HepG2 (cell line): Measurements from ENCODE around the gene MAP3K14. TPM values are rescaled to one million over a fixed set of nuclear protein-coding genes. Genes with fewer than 3 reads are reported as not detected.

Source experiments
- ATAC-seq: fragments of 200-7000 bp; cut with Tn5 transposase; 3 replicates; pipeline ENCODE4 v1.9.1; 2020; ENCODE audit warnings: mild to moderate bottlenecking, moderate library complexity
- BruUV-seq: library from RNA; stranded (reverse); fragments of 400-500 nt; replicated peaks from 2 replicates; lab custom pipeline; 2021; lab: Mats Ljungman, UMichigan
- CTCF ChIA-PET: fragments of 300-600 bp; formaldehyde crosslinking; extraction: SDS; loops from one replicate; lab custom pipeline; 2021; ENCODE audit warnings: low total read pairs, inconsistent platforms, low intra/inter-chr PET ratio; lab: Yijun Ruan, JAX
- POLR2A ChIA-PET: fragments of 350-600 bp; sonication (Branson Sonifier 250); formaldehyde crosslinking; loops from one replicate; lab custom pipeline; 2020; ENCODE audit warnings: antibody characterized with exemption, inconsistent platforms; lab: Yijun Ruan, JAX
- DNase-seq: peaks from one replicate; pipeline ENCODE4 v3.0.0-alpha.2; 2015; ENCODE audit warnings: low spot score
- FAIRE-seq: peaks from 3 replicates; lab custom pipeline; 2011; peaks lifted over from hg19 to GRCh38; lab: Jason Lieb, UNC
- H2AFZ ChIP-seq: one replicate; pipeline ENCODE4 v1.6.1; 2011; ENCODE audit warnings: low read length, inconsistent platforms
- H3K27ac ChIP-seq: fragments of 300-600 bp; 3 replicates; pipeline ENCODE4 v1.8.0; 2011; ENCODE audit warnings: mixed run types, mild to moderate bottlenecking, mixed read lengths, low read length, inconsistent platforms; ENCODE audit not compliant: insufficient read depth; ENCODE audit errors: extremely low read length
- H3K27me3 ChIP-seq, 2 experiments: fragments of 200-600 bp in 1 of 2; 2 replicates in 1 of 2; 3 replicates in 1 of 2; pipeline versions ENCODE4 v1.6.0 to v1.8.0; 2011; ENCODE audit warnings: low read length in 2 of 2, mild to moderate bottlenecking in 2 of 2, moderate library complexity in 2 of 2, inconsistent platforms in 1 of 2; ENCODE audit not compliant: insufficient read depth in 2 of 2, control insufficient read depth in 1 of 2
- H3K36me3 ChIP-seq, 2 experiments: fragments of 200-600 bp in 1 of 2; replicated peaks in 1 of 2; 2 replicates in 1 of 2; 3 replicates in 1 of 2; pipeline versions ENCODE4 v1.5.1 to v1.8.0; 2011; ENCODE audit warnings: low read length in 2 of 2, inconsistent platforms in 1 of 2; ENCODE audit not compliant: insufficient read depth in 2 of 2, control insufficient read depth in 1 of 2
- H3K4me1 ChIP-seq: 2 replicates; pipeline ENCODE4 v1.5.1; 2012; ENCODE audit warnings: low read length, inconsistent platforms; ENCODE audit not compliant: insufficient read depth
- H3K4me2 ChIP-seq: 2 replicates; pipeline ENCODE4 v1.6.0; 2011; ENCODE audit warnings: low read depth, low read length, inconsistent platforms
- H3K4me3 ChIP-seq, 3 experiments: fragments of 200-600 bp in 1 of 3; sonication (generic), shearing (Covaris generic) in 1 of 3; replicated peaks in 1 of 3; 2 replicates each; pipeline ENCODE4 v1.5.1; 2011 to 2016; ENCODE audit warnings: low read length in 3 of 3, inconsistent platforms in 2 of 3, low read depth in 2 of 3, mild to moderate bottlenecking in 2 of 3, control low read depth in 1 of 3, mixed read lengths in 1 of 3; ENCODE audit not compliant: insufficient read depth in 1 of 3
- H3K79me2 ChIP-seq: one replicate; pipeline ENCODE4 v1.6.1; 2011; ENCODE audit warnings: low read length, inconsistent platforms; ENCODE audit not compliant: insufficient read depth
- H3K9ac ChIP-seq: 2 replicates; pipeline ENCODE4 v1.6.0; 2011; ENCODE audit warnings: mild to moderate bottlenecking, low read depth, low read length, inconsistent platforms; ENCODE audit not compliant: insufficient read depth
- H3K9me3 ChIP-seq: 2 replicates; pipeline ENCODE4 v1.5.1; 2012; ENCODE audit warnings: mild to moderate bottlenecking, low read length
- H4K20me1 ChIP-seq: 2 replicates; pipeline ENCODE4 v1.6.0; 2011; ENCODE audit warnings: inconsistent platforms, mild to moderate bottlenecking, low read length, moderate library complexity; ENCODE audit not compliant: insufficient read depth
- ETV6 ChIP-seq: sonication (generic); formaldehyde crosslinking; conservative IDR thresholded peaks from 2 replicates; pipeline ENCODE4 v1.4.0; 2020; ENCODE audit warnings: missing genetic modification reagents
- HDAC6 ChIP-seq: fragments of 200-600 bp; sonication (generic); IDR thresholded peaks from 2 replicates; pipeline ENCODE4 v1.7.0; 2017; ENCODE audit warnings: mild to moderate bottlenecking, antibody characterized with exemption, low read length, low read depth
- HNF4A ChIP-seq: sonication (generic); formaldehyde crosslinking; IDR thresholded peaks from 2 replicates; pipeline ENCODE4 v1.4.0; 2020; ENCODE audit warnings: missing genetic modification reagents
- HOXD1 ChIP-seq: sonication (generic); formaldehyde crosslinking; IDR thresholded peaks from 2 replicates; pipeline ENCODE4 v1.5.0; 2020; ENCODE audit warnings: missing genetic modification reagents
- KDM1A ChIP-seq: IDR thresholded peaks from 2 replicates; pipeline ENCODE4 v1.6.1; 2016; ENCODE audit warnings: missing compliant biosample characterization
- KLF15 ChIP-seq: sonication (generic); formaldehyde crosslinking; IDR thresholded peaks from 2 replicates; pipeline ENCODE4 v1.8.1; 2023; ENCODE audit warnings: borderline replicate concordance, mild to moderate bottlenecking, inconsistent platforms, missing genetic modification reagents, mixed read lengths
- MTF1 ChIP-seq: sonication (generic); formaldehyde crosslinking; IDR thresholded peaks from 2 replicates; pipeline ENCODE4 v1.5.0; 2020; ENCODE audit warnings: missing genetic modification reagents
- TCF7L2 ChIP-seq: IDR thresholded peaks from 2 replicates; pipeline ENCODE4 v1.6.1; 2011; ENCODE audit warnings: mild to moderate bottlenecking, low read depth, low read length, moderate library complexity
- ZNF484 ChIP-seq: sonication (generic); formaldehyde crosslinking; IDR thresholded peaks from 2 replicates; pipeline ENCODE4 v1.5.1; 2020; ENCODE audit warnings: mild to moderate bottlenecking, low read depth, missing genetic modification reagents, borderline replicate concordance
- ZSCAN30 ChIP-seq: sonication (generic); formaldehyde crosslinking; IDR thresholded peaks from 2 replicates; pipeline ENCODE4 v1.5.0; 2020; ENCODE audit warnings: mild to moderate bottlenecking, missing genetic modification reagents
- WGBS: methylation state at CpG from one replicate; pipeline ENCODE4 v1.1.6; 2017; ENCODE audit warnings: low lambda C conversion rate; 5-methylcytosine and 5-hydroxymethylcytosine counted together
- in situ Hi-C: cut with HindIII; loops from 2 replicates; pipeline ENCODE4 v1.10.0; 2017; ENCODE audit warnings: low pct_unique_long_range_greater_than_20kb; ENCODE audit not compliant: extremely low pct_ligation_motif_present
- intact Hi-C: fragments of 100-400 bp; cut with micrococcal nuclease; formaldehyde crosslinking; loops from one replicate; pipeline ENCODE4 v1.10.0; 2022; ENCODE audit not compliant: unreplicated experiment
- polyA plus RNA-seq, 8 experiments: library from polyadenylated mRNA; depleted of rRNA in 3 of 8; stranded (reverse) in 7 of 8; unstranded in 1 of 8; fragments of >200 nt; fragmentation: Illumina TruSeq in 4 of 8; extraction: Trizol in 4 of 8; gene quantifications; 2 replicates each; pipeline versions ENCODE4 v1.2.1 to v1.2.3, GENCODE V29; 2011 to 2016; ENCODE audit warnings: low read depth in 4 of 8, missing spikeins in 1 of 8, mixed read lengths in 1 of 8; ENCODE audit not compliant: insufficient read depth in 1 of 8
- total RNA-seq, 5 experiments: library from RNA; depleted of rRNA; stranded (reverse); fragments of >200 nt; fragmentation: Illumina TruSeq; extraction: Trizol; gene quantifications; 2 replicates each; pipeline ENCODE4 v1.2.3, GENCODE V29; 2016; ENCODE audit warnings: low read depth in 1 of 5
- TF ChIP-seq, protein P1 (sequence below): sonication (generic); formaldehyde crosslinking; IDR thresholded peaks from 2 replicates; pipeline ENCODE4 v1.5.0; 2020; ENCODE audit warnings: missing genetic modification reagents
- TF ChIP-seq, protein P2 (sequence below): sonication (generic); formaldehyde crosslinking; conservative IDR thresholded peaks from 2 replicates; pipeline ENCODE4 v1.4.0; 2020; ENCODE audit warnings: missing genetic modification reagents
- TF ChIP-seq, protein P3 (sequence below): IDR thresholded peaks from 2 replicates; pipeline ENCODE4 v1.6.1; 2016; ENCODE audit warnings: control low read depth
- TF ChIP-seq, protein P4 (sequence below): sonication (generic); formaldehyde crosslinking; IDR thresholded peaks from 2 replicates; pipeline ENCODE4 v1.9.0; 2021; ENCODE audit warnings: mild to moderate bottlenecking, missing genetic modification reagents

The MAP3K14 gene
- total and polyA plus RNA-seq, 2 of the 13 experiments (the other 11 are each of a cell fraction or from before 2014, with no cell fraction given) = 2.6 TPM

DNA sequence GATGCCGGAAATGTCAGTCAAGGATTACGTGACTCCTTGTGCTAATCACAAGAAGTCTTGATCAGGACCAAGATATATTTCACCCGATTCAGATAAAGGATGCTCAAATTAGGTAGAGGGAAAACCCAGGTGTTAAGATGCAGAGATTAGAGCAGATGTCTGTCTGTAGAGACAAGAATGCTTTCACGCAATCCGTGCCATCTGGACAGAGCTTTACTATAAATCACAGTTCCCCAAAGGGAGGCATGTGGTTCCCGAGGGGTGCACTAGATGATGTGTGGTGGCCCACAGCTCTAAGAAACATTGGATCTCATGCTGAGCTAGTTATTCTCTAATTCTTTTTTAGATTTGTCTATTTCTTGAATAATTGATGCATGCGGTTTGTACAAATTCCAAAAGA lies 9.8 kb upstream of the MAP3K14 start (continued):
- TF ChIP-seq, protein P1, sequence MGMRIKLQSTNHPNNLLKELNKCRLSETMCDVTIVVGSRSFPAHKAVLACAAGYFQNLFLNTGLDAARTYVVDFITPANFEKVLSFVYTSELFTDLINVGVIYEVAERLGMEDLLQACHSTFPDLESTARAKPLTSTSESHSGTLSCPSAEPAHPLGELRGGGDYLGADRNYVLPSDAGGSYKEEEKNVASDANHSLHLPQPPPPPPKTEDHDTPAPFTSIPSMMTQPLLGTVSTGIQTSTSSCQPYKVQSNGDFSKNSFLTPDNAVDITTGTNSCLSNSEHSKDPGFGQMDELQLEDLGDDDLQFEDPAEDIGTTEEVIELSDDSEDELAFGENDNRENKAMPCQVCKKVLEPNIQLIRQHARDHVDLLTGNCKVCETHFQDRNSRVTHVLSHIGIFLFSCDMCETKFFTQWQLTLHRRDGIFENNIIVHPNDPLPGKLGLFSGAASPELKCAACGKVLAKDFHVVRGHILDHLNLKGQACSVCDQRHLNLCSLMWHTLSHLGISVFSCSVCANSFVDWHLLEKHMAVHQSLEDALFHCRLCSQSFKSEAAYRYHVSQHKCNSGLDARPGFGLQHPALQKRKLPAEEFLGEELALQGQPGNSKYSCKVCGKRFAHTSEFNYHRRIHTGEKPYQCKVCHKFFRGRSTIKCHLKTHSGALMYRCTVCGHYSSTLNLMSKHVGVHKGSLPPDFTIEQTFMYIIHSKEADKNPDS = no peak
- TF ChIP-seq KDM1A (CRISPR knock-in tag) = no peak

DNA sequence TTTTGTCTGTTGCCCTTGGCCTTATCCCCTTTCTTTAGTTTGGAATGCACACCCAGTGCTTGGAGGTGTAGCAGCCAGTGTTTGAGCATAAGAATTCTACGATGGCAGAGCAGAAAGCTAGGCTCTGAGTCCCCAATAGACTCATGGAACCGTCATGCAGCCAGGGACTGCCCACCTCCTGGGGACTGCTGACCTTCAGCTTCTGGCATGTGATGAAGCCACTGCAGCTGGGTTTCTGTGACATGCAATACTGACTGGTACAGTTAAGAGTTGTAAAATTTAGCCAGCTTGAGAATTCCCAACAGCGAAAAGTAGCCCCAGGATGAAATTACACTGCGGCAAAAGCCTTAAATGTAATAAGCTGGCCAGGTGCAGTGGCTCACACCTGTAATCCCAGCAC lies 9.0 kb upstream of the MAP3K14 start:
- Histone ChIP-seq H3K36me3 (no peaks in the 10 kb centered on the region; a peak in 1 of 5 replicates), H3K4me1 (peaks cover 7% of the 10 kb centered on the region; the same call in 1 of the 2 replicates), H3K27ac (no peak overlapping the region), H3K4me3 (no peak overlapping the region), H3K9me3 (no peaks in the 10 kb centered on the region), H4K20me1 (no peaks in the 10 kb centered on the region), H3K9ac (no peak overlapping the region), H3K4me2 (no peak overlapping the region), H2AFZ (no peak overlapping the region), H3K27me3 (peaks cover 7 to 28% of the 10 kb centered on the region in 2 experiments; a peak in 3 of 5 replicates), H3K79me2 (no peaks in the 10 kb centered on the region)
- no TSS peak for BruUV-seq
- DNase-seq = no peak
- ChIA-PET CTCF (no interaction called here), POLR2A (interaction anchor here (1.4 kb wide), 1 partner anchor 9 kb away, joined by 5 read pairs; the partner anchor contains the start of gene MAP3K14)
- intact Hi-C loops (no loop called here), in situ Hi-C loops (no loop called here)
- ATAC-seq = peak; percentile 52; the same call in 2 of the 3 replicates
- 53% methylated on average over 4 of the region's 4 CpGs for WGBS
- no peak for FAIRE-seq
- TF ChIP-seq, protein P2, sequence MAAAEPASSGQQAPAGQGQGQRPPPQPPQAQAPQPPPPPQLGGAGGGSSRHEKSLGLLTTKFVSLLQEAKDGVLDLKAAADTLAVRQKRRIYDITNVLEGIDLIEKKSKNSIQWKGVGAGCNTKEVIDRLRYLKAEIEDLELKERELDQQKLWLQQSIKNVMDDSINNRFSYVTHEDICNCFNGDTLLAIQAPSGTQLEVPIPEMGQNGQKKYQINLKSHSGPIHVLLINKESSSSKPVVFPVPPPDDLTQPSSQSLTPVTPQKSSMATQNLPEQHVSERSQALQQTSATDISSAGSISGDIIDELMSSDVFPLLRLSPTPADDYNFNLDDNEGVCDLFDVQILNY (CRISPR knock-in tag) = no peak
- TF ChIP-seq ETV6 (CRISPR knock-in tag) = no peak
- no peak for TF ChIP-seq ZSCAN30
- no peak for TF ChIP-seq HNF4A (CRISPR knock-in tag)
- no peak for TF ChIP-seq ZNF484
- no peak for TF ChIP-seq MTF1 (CRISPR knock-in tag)
- TF ChIP-seq TCF7L2 = no peak
- TF ChIP-seq, protein P3, sequence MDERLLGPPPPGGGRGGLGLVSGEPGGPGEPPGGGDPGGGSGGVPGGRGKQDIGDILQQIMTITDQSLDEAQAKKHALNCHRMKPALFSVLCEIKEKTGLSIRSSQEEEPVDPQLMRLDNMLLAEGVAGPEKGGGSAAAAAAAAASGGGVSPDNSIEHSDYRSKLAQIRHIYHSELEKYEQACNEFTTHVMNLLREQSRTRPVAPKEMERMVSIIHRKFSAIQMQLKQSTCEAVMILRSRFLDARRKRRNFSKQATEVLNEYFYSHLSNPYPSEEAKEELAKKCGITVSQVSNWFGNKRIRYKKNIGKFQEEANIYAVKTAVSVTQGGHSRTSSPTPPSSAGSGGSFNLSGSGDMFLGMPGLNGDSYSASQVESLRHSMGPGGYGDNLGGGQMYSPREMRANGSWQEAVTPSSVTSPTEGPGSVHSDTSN (CRISPR knock-in tag) = no peak
- no peak for TF ChIP-seq KLF15 (CRISPR knock-in tag)
- TF ChIP-seq HDAC6 = no peak
- no peak for TF ChIP-seq HOXD1 (CRISPR knock-in tag)
- TF ChIP-seq, protein P4, sequence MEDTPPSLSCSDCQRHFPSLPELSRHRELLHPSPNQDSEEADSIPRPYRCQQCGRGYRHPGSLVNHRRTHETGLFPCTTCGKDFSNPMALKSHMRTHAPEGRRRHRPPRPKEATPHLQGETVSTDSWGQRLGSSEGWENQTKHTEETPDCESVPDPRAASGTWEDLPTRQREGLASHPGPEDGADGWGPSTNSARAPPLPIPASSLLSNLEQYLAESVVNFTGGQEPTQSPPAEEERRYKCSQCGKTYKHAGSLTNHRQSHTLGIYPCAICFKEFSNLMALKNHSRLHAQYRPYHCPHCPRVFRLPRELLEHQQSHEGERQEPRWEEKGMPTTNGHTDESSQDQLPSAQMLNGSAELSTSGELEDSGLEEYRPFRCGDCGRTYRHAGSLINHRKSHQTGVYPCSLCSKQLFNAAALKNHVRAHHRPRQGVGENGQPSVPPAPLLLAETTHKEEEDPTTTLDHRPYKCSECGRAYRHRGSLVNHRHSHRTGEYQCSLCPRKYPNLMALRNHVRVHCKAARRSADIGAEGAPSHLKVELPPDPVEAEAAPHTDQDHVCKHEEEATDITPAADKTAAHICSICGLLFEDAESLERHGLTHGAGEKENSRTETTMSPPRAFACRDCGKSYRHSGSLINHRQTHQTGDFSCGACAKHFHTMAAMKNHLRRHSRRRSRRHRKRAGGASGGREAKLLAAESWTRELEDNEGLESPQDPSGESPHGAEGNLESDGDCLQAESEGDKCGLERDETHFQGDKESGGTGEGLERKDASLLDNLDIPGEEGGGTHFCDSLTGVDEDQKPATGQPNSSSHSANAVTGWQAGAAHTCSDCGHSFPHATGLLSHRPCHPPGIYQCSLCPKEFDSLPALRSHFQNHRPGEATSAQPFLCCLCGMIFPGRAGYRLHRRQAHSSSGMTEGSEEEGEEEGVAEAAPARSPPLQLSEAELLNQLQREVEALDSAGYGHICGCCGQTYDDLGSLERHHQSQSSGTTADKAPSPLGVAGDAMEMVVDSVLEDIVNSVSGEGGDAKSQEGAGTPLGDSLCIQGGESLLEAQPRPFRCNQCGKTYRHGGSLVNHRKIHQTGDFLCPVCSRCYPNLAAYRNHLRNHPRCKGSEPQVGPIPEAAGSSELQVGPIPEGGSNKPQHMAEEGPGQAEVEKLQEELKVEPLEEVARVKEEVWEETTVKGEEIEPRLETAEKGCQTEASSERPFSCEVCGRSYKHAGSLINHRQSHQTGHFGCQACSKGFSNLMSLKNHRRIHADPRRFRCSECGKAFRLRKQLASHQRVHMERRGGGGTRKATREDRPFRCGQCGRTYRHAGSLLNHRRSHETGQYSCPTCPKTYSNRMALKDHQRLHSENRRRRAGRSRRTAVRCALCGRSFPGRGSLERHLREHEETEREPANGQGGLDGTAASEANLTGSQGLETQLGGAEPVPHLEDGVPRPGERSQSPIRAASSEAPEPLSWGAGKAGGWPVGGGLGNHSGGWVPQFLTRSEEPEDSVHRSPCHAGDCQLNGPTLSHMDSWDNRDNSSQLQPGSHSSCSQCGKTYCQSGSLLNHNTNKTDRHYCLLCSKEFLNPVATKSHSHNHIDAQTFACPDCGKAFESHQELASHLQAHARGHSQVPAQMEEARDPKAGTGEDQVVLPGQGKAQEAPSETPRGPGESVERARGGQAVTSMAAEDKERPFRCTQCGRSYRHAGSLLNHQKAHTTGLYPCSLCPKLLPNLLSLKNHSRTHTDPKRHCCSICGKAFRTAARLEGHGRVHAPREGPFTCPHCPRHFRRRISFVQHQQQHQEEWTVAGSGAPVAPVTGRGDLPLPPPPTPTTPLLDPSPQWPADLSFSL (CRISPR knock-in tag) = no peak
